Fibroblast of the aortic adventitia (primary cell): ENCODE results near the gene AIF1. TPM values are rescaled to one million over a fixed set of nuclear protein-coding genes. Genes with fewer than 3 reads are reported as not detected.

Experiments used
- DNase-seq: peaks from one replicate; pipeline ENCODE4 v3.0.0-alpha.2; 2010; ENCODE audit warnings: low read depth
- H3K4me3 ChIP-seq: 2 replicates; pipeline ENCODE4 v1.5.1; 2011; ENCODE audit warnings: low read depth, mild to moderate bottlenecking, control low read depth, low read length, moderate library complexity
- total RNA-seq: library from RNA; depleted of rRNA; stranded (reverse); fragments of >200 nt; gene quantifications from 2 replicates; pipeline ENCODE4 v1.2.3, GENCODE V29; 2012; ENCODE audit warnings: low replicate concordance
- TF ChIP-seq, protein P1 (sequence below): IDR thresholded peaks from 2 replicates; pipeline ENCODE4 v1.5.1; 2011; ENCODE audit warnings: mild to moderate bottlenecking, low read length, control low read depth, inconsistent platforms; ENCODE audit not compliant: insufficient read depth

The AIF1 gene
- total RNA-seq, 1 donor, result not detected

DNA sequence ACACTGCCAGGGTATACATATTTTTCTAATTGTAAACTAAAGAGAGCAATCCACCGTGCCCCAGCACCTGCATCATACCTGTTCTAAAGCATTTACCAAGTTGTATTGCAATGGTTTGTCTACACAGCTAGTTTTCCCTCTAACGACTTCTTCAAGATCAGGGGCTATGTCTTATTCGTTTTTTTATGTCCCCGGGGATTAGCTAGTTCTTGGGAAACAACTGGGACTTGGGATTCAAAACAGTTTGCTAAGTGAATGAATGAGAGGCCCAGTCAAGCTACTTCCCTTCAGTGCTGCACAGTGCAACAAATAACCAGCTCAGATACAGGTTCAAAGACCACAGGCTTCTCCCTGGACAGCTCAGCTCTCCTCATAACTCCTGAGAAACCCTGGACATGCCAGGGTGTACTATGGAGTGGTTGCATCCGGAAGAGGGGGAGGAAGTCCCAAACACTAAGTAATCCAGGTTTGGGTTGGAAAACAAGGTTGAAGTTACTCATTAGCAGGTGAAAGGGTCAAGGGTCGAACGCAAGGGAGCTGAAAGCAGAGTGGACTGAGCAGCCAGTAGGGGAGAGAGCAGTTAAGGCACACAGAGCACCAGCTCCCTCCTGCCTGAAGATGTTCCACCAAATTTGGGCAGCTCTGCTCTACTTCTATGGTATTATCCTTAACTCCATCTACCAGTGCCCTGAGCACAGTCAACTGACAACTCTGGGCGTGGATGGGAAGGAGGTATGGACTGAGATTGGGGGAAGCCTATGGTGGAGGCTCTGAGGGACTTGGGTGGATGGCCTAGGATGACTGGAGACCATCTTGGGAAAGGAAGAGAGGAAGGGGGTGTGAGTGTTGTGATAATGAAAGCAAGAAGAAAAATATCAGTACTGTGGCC is 40.6 kb downstream of the AIF1 start, which contains the start of gene APOM:
Gene APOM, plus strand, starts transcription at position 546 of the 889 bp plus-strand sequence. Its CDS starts 73 bp downstream, at position 619.
- H3K4me3 ChIP-seq, result no peak within 1 kb of the TSS
- DNase-seq, result no peak
- TF ChIP-seq, protein P1, sequence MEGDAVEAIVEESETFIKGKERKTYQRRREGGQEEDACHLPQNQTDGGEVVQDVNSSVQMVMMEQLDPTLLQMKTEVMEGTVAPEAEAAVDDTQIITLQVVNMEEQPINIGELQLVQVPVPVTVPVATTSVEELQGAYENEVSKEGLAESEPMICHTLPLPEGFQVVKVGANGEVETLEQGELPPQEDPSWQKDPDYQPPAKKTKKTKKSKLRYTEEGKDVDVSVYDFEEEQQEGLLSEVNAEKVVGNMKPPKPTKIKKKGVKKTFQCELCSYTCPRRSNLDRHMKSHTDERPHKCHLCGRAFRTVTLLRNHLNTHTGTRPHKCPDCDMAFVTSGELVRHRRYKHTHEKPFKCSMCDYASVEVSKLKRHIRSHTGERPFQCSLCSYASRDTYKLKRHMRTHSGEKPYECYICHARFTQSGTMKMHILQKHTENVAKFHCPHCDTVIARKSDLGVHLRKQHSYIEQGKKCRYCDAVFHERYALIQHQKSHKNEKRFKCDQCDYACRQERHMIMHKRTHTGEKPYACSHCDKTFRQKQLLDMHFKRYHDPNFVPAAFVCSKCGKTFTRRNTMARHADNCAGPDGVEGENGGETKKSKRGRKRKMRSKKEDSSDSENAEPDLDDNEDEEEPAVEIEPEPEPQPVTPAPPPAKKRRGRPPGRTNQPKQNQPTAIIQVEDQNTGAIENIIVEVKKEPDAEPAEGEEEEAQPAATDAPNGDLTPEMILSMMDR, result no peak

GRCh38 chr6:31657406-31658157 is 42.5 kb downstream of the AIF1 start:
- TF ChIP-seq, protein P1, result no peak
- no peak for DNase-seq
- no peak overlapping the region for H3K4me3 ChIP-seq

DNA sequence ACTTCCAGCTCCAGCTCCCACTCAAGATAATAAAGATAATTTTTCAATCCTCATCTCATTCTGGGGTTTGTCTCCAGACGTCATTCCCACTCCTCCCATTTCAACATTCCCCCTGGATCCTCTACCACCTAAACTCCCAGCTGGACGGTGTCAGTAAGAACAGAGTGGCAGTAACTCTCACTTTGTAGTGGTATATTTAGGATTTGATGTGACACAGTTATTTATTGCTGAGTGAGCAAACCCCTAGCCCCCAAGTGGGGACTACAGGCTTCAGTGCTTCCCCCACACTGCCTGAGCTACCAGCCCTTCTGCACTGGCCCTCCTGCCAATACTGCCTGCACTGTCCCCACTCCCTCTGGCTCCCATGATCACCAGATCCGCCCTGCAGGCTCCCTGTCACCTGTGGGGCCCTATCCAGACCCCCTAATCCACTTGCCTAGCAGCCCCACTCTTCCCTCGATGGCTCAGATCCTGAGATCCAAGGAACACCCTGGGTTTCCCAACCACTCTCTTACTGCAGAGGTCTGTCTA is 43.2 kb downstream of the AIF1 start:
- TF ChIP-seq, protein P1, result no peak
- H3K4me3 ChIP-seq, result no peak overlapping the region

DNA sequence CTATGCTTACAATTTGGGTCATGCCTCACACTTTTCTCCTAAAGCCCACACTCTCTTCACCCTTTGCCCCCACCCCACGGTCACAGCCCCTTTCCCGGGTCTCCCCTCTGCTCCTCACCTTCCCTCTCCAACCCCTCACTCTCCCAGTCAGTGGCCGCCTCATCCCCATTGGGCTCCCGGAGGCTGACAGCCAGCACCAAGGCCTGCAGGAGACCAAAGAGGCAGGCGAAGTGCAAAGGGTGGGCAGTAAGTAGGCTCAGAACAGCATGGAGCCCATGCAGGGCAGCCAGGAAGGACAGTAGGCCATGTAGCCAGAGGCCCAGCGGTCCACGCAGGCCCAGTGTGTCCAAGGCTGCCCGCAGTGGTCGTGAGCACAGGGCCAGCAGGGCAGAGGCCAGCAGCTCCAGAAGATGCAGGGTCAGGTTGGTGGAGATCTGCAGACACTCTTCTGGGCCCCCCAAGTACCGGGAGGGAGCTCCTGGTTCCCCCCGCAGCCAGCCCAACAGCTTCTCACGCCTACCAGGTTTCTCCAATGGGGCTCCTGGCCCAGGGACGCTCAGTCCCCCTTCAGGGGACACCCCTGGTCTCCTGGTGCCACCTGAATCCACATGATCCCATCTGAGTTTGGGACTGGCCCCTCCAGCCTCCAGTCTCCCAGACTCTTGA is 44.1 kb downstream of the AIF1 start:
- no peak for DNase-seq
- TF ChIP-seq, protein P1, result no peak
- H3K4me3 ChIP-seq, result peak overlapping the region; percentile 96

More for the DNA sequence above, 43.2 kb downstream of the AIF1 start:
- DNase-seq, result no peak

DNA sequence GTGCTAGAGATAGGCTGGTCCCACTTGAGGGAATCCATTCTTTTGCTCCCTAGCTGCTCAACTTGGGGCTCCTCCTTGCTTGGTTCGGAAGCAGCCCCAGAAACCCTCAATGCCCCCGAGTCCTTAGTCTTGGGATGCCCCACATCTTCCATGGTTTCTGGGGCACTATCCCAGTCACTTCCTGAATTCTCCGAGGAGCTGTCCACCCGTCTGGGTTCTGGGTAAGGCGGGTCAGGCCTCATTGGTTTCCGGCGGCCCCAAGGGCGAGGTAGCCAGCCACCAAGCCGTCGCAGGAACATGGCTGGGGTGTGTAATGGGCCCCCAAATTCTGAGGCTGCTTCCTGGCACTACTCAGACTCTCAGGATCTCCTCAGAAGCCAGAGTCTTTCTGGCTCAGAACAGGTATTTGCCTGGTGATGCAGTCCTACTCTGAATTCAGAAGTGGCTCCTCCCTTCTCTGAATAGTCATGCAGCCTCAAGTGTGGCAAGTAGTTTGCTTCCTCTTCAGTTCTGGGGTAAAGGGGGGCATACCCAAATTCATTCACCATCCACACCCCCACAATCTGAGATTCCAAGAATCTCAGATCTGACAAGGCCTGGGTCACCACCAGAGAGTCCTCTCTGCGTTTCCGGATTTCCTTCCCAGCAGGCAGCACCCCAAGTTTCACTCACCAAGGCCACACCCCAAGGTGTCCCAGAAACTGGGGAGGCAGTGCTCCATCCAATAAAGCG is 44.8 kb downstream of the AIF1 start:
- peak; percentile 33 for DNase-seq
- TF ChIP-seq, protein P1, result no peak
- peak overlapping the region; percentile 96 for H3K4me3 ChIP-seq
